Hematopoietic multipotent progenitor cell treated with erythropoietin and hydrocortisone succinate and interleukin-3 and kit ligand, for 15 days (in vitro differentiated cells): Measurements from ENCODE around the gene RFXANK.
A peak's percentile ranks its signal among the peaks of the same experiment; 100 is the strongest.
"Not testable (repeated sequence)": the region's sequence is repeated elsewhere in the genome, so short reads cannot be mapped to it uniquely, and the experiment has no call there.

Experiments used
- DNase-seq: peaks from one replicate; pipeline ENCODE4 v3.0.0-alpha.2; 2015; ENCODE audit warnings: low spot score

RFXANK gene

DNA sequence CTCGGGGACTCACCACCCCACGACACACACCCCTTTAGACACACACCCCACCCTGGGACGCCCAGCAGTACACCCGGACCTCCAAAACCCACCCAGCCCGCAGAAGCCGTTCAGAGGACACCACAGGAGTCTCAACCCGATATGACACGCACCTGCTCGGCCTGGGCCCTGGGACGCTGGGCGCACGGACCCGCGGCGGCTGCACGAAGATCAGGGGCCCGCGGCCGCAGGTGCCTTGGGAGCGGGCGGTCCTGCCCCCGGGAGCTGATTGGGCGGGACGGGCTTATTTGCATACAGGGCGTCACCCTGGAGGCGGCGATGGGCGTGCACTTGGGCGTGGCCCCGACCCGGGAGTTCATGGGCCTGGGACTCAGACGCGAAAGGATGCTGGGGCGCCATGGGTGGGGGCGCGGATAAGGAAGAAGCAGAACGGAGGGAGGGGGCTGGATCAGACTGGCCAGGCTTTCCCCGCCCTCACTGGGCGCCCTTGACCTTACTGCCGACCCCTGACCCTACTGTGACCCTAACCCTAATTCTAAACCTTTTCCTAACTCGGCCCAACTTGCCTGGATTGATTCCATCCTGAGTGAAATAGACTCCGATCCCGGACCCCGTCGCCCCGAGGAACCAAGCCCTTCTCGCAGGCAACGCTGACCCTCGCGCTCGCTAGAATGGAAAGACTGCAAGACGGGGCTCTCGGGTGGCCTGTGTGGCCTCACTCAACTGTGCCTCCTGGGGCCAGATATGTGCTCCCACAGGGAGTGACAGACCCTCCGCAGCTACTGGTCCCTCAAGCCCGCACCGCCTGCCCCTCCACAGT is 21.8 kb upstream of the RFXANK start, which contains the start of gene MEF2B:
Gene MEF2B, minus strand, starts transcription at position 211 of the 820 bp plus-strand sequence. CDS start 19,528 bp downstream, outside the sequence.
- DNase-seq = peak; percentile 80

DNA sequence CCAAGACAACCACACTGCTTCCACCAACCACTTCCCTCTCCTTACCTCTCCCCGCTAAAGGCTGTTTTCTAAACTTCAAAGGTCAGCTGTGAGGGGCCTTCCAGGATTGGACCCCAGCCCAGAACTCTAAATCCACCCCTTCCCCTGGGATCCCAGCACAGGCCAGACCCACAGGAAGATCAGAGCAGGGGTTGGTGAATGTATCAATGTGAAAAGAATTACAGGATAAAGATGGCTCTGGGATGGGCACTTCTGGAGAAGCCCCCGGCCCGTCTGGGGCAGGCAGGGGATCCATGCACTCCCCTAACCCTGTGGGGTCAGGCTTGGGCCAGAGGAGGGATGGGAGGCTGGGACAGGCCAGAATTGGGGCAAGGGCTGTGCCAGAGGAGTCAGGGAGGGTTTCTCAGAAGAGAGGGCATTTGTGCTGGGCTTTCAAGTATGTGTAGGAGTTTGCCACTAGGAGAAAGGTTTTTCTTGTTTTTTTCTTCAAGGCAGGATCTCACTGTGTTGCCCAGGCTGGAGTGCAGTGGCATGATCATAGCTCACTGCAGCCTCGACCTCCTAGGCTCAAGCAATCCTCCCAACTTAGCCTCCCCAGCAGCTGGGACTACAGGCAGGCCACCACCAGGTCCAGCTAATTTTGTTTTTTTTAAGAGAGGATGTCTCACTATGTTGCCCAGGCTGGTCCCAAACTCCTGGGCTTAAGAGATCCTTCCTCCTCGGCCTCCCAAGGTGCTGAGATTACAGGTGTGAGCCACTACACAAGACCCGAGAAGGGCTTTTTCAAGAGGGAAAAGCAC is 21.0 kb upstream of the RFXANK start:
- no peak for DNase-seq

DNA sequence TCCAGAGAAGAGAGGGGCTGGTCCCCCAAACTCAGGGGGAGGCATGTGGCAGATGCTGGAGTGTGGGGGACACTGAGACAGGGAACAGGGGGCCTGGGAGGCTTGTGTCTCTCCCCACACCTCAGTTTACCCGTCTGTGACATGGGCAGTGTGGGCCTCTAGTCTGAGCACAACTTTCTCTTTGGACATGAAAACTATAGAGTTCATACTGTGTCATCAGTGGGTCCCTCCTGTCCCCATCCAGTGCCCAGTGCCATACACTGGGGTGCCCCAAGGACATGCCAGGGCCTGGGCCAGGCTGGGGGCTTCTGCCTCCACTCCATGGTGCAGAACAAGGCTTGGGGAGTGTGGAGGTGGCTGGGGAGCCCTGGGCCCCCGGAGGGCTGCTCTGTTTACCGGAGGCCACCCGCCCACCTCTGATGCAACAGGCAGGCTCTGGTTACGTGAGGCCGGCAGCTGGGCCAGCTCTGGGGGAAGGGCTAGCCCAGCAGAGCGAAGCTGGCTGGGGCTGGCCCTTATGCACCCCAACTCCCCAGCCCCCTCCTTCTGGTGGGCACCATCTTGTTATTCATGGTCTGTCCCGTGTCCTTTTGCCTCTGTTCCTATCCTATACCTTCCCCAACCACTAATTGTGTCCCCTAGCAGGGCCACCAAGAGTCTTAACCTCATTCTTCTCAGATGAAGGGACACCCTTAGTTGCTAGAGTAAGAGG is 20.1 kb upstream of the RFXANK start:
- no peak for DNase-seq

DNA sequence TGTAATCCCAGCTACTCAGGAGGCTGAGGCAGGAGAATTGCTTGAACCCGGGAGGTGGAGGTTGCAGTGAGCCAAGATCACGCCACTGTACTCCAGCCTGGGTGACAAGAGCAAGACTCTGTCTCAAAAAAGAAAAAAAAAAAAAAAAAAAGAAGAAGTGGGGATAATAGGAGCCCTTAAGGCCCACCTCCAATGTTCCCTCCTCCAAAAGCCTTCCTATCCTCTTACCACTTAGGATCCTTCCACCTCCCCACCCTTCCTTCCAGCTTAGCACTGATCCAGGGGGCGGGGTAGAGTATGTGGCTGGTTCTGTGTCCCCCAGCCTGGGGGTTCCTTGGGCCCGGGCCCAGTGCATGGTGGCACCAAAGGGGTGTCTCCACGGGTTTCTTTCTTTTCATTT is 18.8 kb upstream of the RFXANK start:
- DNase-seq = not testable (repeated sequence)

DNA sequence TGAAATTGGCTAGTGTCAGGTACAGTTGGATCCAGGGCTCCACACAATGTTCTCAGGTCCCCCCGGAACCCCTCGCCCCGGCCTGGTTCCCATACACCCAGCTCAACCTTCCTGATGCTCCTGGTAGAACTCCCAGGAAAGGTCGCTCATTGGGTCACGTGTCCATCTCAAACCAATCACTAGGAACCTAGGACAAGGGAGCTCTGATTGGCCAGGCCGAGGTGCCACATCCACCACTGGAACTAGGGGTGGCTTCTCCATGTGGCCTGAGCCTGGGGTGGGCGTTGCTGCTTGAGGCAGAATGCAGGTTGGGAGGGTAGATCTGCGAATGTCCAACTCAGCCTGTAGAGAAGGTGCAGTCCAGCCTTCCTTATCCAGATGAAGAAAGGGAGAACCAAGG is 15.1 kb upstream of the RFXANK start:
- DNase-seq = no peak

DNA sequence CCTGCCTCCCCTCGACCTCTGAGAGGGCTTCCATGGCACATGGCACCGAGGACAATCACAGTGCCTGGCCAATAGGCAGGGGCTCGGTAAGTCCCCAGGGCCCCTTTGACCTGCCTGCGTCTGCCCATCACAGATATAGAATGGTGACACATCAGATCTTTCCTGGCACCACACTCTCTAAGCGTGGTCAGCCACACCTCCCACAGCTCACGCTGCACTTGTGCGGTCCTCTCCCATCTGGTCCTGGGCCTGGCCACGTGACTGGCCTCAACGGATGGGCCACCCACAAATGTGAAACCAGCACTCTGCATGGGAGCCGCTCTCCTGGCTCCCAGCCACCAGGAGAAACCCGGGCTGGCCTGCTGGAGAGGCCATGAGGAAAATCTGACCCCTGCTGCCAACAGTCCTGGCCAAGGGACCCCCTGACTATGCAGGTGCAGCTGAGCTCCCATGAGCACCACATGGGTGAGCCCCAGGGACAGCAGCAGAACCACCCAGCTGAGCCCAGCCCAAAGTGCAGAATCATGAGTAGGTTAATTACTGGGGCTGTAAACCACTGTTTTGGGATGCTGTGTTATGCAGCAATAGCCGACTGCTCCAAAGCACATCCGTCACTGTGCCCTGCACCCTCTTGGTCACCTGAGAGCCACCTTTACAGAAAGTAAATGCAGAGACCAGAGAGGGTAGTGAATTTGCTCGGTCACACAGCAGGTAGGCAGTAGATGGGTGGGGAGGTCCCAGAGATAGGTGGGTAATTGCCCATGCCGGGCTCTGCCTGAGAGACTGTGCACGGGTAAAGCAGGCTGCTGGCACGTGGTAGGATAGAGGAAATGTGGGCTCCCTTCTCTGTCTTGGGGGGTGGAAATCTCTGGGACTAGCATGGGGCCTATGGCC is 12.3 kb upstream of the RFXANK start:
- no peak for DNase-seq

DNA sequence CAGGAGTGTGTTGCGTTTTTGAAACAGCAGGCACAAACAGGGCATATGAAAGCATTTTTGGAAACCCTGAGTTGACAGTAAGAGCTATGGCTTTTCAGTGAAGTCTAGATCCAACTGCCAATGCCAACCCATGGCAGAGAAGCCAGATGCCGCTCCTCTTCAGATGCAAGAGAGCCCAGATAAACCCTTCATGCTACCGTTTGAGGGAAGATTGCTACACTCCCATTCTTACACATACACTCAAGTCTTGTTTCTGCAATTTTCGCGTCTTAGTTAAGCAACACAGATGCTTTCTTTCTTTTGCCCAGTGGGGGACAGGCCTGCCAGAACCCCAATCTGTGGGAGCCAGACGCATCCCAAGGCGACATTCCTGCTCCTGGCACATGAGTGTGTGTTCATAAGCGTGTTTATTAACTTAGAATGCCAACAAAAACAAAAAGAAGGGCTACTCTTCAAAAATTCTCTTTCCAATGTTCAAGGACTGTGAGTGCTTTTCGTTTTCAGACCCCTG is 10.5 kb upstream of the RFXANK start:
- DNase-seq = no peak

DNA sequence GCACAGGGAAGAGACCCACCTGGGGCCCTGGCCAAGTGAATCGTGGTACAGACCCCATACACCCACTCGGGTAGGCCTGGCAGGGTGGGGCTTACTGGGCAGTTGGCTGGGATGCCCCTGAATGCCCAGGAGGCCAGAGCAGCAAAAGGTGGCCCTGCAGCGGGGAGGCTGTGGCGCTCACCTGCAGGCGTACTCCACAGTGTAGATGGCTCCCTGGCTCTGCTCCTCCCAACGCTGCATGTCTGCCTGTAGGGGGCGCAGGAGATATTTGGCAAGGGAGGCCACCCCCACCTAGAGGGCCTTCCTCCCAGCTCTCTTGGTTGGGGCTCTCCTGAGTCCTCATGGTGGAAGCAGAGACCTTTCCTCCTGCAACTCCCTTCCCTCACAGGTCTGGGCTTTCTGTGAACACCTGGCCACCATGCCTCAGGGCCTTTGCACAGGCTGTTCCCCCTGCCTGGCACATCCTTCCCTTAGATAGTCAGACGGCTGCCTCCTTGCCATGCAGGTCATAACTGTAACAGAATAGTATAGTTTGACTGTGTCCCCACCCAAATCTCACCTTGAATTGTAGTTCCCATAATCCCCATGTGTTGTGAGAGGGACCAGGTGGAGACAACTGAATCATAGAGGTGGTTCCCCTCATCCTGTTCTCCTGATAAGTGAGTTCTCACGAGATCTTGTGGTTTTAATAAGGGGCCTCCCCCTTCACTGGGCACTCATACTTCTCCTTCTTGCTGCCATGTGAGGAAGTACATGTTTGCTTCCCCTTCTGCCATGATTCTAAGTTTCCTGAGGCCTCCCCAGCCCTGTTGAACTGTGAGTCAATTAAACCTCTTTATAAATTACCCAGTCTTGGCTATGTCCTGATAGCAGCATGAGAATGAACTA is 6.0 kb upstream of the RFXANK start:
- peak; percentile 72 for DNase-seq

DNA sequence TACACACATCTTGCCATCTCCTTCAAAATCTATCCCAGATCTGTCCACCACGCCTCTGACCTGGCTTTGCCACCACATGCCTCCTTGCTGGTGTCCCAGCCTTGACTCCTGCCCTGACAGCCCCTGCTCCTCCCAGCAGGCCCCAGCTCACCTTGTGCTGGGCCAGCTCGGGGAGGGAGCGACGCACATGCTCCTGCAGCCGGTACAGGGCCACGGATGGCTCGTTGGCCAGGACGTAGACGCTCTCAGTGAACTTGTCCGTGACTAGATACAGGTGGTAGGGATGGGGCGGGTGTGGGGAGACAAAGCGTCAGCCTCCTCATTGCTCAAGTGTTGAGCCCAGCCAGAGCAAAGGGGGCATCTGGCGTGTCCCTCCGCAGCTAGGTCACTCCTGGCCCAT is 5.3 kb upstream of the RFXANK start:
- no peak for DNase-seq

DNA sequence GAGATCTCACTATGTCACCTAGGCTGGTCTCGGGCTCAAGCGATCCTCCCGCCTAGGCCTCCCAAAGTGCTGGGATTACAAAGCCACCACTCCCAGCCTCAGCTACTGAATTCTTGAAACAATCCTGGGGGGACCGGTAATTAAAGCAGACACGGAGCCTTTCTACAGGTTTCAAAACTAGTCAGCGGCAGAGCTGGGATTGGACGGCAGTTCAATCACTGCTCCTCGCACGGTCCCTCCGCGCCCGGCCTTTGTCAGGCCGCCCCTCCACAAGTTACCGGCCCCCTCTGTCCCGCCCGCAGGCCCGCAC is 335 bp upstream of the RFXANK start:
- no peak for DNase-seq

DNA sequence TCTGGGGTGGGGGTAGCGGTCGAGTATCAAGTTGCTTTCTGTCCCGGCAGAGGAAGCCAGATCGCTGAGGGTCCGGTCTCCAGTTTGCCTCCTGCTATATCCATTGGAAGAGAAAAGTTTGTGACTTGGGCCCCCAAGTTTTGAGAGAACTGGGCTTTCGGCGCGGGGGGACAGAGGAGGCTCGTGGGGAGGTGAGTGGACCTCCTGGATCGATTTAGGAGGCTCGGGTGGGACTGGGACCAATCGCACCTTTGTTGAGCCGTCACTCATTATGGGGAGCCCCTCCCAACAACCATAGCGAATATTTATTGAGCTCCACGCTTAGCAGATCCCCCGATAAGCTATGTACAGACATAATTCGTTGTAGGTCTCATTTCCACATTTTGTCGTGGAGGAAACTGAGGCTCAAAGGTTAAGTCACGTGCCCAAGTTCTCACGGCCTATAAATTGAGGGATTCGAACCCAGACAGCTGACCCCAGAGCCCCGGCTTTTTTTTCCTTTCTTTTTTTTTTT is 909 bp downstream of the RFXANK start:
- DNase-seq = peak; percentile 54

DNA sequence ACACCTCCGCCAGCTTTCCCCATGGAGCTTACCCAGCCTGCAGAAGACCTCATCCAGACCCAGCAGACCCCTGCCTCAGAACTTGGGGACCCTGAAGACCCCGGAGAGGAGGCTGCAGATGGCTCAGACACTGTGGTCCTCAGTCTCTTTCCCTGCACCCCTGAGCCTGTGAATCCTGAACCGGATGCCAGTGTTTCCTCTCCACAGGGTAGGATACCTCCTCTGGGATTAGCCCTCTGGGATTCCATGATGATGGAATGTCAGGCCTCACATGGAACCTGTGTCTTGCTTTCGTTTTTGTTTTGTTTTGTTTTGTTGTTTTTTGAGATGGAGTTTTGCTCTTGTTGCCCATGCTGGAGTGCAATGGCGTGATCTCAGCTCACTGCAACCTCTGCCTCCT is 1.9 kb downstream of the RFXANK start:
- no peak for DNase-seq

DNA sequence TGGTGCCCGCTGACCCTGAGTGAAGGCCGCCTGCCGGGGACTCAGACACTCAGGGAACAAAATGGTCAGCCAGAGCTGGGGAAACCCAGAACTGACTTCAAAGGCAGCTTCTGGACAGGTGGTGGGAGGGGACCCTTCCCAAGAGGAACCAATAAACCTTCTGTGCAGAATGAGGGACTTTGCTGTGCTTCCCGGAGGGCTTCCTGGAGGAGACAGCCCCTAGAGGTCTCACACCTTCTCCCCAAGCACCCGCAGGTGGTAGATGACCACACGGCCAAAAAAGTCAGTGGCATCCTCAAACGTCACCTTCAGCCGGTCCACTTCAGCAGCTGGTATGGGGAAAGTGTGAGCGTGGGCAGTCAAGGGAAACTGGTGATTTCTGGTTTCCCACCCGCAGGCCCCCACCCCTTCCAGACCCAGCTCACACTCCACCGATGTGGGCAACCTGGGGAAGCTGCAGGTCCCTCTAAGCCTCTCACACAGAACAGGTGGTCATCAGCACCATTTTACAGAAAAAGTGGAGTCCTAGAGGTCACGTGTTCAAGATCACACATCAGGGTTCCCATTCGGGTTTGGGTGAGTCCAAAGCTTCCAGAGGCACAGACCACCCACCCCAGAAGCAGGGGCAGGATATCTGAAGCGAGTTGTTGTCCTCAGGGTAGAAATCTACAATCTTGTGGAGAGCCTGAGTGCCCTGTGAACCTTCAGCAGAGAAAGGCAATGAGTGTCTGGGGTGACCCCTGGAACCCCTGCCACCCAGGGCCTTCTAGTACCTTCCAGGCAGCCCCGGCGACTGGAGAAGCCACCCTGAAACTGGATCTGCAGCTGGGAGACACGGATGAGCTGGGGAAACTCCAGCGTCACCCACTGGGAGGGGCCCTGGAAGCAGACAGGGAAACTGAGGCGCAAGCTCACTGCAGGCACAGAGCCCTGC is 9.9 kb downstream of the RFXANK start:
- DNase-seq = no peak

DNA sequence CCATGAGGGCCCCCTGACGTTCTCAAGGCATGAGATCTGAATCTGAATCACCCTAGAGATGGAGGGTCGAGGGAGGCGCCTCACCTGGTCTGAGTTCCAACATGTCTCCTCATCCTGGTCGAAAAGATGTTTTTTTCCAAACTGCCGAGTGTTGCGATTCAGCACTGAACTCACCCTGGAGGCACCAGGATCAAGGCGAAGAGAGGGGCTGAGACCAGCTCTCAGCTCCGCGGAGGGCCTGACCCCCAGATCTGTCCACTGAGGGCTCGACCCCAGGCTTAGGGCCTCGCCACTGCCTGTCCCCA is 10.6 kb downstream of the RFXANK start:
- DNase-seq = no peak

DNA sequence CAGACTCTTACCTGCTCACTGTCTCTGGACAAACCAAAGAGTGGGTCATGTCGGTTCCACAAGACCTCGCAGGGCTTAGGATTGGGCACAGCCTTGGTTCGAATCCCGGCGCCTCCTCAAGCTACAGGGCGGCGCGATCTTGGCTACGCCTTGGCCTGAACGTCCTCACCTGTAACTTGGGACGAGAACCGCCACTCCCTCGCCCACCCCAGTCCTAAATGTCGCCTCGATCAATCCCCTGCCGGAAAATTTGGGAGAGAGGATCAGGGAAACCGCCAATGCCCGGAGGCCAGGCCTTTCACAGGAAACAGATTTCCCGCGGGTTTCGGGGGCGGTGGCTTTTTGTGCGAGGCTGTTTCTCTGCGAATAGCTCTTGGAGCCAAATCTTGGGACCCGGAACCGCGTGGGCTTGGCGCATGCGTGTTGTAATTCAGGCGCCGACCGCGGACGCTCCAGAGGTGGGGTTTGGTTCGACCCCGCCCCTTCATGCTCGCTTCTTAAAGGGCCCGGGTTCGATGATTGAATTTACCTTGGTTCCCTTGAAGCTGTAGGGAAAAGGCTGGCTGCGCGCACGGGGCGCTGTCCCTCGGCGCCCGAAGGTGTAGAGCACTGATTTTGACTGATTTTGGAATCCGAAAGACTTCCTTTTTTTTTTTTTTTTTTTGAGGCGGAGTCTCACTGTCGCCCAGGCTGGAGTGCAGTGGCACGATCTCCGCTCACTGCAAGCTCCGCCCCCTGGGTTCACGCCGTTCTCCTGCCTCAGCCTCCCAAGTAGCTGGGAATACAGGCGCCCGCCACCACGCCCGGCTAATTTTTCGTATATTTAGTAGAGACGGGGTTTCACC is 11.2 kb downstream of the RFXANK start, which contains the start of gene NR2C2AP:
Gene NR2C2AP, minus strand, starts transcription at position 403 of the 845 bp plus-strand sequence. Its CDS starts 354 bp downstream, at position 49.
- peak; percentile 89 for DNase-seq

DNA sequence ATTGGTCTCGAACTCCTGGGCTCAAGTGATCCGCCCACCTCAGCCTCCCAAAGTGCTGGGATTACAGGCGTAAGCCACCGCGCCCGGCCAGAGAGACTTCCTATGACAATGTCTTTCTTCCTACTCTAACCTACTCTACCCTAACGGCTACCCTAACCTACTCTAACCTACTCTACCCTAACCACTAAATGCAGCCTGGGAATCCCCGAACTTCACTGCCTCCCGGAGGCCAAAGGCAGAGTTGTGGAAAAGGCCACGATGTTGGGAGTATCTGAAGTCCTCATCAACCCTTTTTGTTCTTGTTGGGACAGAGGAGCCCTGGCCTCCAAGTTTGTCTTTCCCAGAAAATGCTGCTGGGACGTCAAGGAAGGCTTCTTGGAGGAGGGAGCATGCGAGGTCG is 12.1 kb downstream of the RFXANK start:
- DNase-seq = no peak

DNA sequence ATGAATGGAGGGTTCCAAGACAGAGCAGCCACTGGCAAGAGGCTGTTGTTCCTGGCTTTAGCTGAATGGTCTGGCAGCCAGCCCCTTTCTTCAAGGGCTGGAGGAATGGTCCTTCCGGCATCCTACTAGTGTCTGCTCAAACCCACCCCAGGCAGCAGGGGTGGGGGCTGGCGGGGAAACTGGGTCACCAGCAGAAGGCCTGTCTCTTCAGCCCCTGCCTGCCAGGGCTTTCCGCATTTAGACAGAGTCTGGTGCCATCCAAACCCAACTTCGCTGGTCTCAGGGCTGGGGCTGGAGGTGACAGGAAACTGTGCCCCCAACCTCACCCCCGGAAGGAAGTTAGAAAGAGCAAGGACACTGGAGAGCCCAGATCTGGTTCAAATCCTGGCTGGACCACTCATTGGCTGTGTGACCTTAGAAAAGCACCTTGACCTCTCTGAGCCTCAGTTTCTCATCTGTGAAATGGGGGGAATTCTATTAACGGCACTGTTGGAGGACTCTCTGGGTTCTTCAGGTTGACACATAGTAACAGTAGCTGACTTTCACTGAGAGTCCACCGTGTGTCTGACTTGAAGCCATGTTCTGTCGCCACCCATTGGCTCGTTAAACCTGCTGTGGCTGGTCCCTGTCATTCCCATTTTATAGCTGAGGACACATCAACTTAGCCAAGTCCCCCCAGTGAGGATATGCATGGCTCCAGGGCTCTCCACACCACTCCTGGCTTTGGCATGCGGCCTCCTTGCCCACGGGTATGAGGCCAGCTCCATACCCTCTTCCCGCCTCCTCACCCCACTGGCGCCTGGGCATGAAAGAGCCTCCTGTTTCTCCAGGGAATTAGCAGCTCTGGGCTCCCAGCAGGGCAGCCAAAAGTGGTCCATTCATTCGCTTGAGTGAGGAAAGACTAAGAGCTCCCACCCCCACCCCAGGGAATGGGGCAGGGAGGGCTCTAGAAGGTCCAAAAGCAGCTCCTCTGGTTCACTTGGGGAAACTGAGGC is 13.7 kb downstream of the RFXANK start:
- no peak for DNase-seq
